GM03348 (cell line): ENCODE measurements around the gene NR4A1.

Experiments used
- DNase-seq: peaks from one replicate; pipeline ENCODE4 v3.0.0; 2012; ENCODE audit warnings: low spot score

Gene NR4A1

DNA sequence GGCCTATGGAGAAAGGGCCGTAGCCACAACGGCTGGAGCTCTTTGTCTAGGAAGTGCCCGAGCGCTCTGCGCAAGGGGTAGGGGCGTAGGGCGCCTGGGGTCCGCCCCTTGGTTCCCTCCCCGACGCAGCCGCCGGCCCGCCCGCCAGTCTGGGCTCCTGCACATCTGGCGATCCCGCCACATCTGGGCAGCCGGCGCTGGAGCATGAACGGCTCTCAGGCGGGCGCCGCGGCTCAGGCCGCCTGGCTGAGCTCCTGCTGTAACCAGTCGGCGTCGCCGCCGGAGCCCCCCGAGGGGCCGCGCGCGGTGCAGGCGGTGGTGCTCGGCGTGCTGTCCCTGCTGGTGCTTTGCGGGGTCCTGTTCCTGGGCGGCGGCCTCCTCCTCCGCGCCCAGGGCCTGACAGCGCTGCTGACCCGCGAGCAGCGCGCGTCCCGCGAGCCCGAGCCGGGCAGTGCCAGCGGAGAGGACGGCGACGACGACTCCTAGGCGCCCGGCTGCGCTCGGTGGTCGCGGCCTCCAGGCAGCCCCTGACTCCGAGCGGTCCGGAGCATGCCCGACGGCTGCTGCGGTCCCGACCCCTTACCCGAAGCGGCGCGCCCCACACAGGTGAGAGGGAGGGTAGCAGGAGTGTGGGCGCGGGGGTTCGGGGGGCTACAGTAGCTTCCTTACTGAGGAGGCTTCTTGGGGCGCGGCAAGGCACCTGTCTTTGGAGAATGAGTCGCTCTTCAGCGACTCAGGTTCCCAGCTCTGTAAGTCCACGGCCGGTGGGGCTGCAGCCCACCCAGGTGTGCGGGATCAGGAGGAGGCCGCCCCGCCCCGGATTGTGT, 28.5 kb downstream of the NR4A1 start, which contains the start of gene SMIM41:
Gene SMIM41 (plus strand): TSS at position 129 of the 827 bp plus-strand sequence. CDS start 76 bp downstream, at position 205.
- DNase-seq = no peak

- DNase-seq = no peak
Measured at GRCh38 chr12:52080403-52081251, 29.4 kb downstream of the NR4A1 start.

GRCh38 chr12:52081263-52081733, 30.1 kb downstream of the NR4A1 start:
- no peak for DNase-seq

- peak; percentile 84 for DNase-seq
Measured at GRCh38 chr12:52082026-52082668, 30.9 kb downstream of the NR4A1 start.

DNA sequence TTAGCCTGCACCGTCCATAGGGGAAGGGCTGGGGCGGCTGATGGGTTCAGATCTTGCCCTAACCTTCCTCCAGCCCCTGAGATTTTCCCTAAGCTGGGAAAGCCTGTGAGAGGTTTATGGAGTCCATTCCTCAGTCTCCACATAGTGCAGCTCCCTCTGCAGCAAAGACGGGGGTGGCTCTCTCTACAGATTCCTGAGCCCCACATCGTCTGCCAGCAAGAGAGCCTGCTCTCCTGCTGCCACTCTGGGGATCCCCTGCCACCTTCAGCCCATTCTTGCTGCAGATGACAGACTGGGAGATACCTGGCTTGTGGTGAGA, 31.4 kb downstream of the NR4A1 start:
- DNase-seq = no peak

DNA sequence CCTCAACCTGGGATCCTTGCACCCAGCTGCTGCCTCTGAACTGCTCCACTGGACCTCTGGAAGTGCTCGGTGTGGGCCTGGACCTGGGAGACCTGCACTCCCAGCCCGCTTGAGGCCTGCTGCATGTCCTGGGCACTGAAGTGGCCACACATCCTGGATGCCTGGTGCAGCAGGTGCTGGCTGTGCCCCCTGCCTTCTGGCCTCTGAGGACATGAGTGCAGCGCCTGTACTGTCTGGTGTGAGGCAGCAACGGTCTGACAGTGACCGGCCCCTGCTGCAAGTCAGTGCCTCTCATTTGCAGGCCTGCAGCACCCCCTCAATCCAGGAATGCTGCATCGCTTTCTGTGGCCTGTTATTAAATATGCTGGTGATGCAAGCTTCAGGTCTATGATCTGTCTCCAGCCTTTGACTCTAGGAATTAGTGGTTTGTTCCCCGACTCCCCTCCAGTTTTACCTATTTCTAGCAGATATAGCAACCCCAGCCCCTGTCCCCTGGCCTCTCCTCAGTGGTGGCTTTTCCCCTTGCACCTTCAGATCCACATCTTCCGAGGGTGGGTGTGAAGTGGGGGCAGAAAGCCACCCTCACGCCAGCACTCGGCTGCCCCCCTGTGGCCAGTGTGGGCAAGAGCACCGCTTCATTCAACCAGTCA, 31.9 kb downstream of the NR4A1 start:
- peak; percentile 90 for DNase-seq

DNA sequence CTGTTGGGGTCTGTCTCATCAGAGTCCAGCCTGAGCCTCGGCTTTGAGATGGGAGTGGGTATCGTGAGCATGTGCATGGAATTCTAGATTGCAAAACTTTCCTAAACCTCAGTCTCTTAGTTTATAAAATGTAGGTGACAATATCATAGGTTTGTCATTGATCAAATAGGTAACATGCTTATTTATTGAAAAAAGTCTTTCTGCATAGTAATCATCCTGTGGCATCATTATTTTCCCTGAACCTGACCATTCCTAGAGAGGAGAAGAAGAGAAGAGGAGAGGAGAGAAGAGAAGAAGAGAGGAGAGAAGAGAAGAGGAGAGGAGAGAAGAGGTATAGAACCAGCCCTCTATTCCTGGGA, 32.4 kb downstream of the NR4A1 start:
- DNase-seq = no peak

GRCh38 chr12:52084491-52085231, 33.4 kb downstream of the NR4A1 start:
- DNase-seq = no peak

GRCh38 chr12:52085682-52086180, 34.5 kb downstream of the NR4A1 start:
- DNase-seq = no peak

- DNase-seq = peak; percentile 55
Measured at GRCh38 chr12:52086366-52086765, 35.1 kb downstream of the NR4A1 start.

DNA sequence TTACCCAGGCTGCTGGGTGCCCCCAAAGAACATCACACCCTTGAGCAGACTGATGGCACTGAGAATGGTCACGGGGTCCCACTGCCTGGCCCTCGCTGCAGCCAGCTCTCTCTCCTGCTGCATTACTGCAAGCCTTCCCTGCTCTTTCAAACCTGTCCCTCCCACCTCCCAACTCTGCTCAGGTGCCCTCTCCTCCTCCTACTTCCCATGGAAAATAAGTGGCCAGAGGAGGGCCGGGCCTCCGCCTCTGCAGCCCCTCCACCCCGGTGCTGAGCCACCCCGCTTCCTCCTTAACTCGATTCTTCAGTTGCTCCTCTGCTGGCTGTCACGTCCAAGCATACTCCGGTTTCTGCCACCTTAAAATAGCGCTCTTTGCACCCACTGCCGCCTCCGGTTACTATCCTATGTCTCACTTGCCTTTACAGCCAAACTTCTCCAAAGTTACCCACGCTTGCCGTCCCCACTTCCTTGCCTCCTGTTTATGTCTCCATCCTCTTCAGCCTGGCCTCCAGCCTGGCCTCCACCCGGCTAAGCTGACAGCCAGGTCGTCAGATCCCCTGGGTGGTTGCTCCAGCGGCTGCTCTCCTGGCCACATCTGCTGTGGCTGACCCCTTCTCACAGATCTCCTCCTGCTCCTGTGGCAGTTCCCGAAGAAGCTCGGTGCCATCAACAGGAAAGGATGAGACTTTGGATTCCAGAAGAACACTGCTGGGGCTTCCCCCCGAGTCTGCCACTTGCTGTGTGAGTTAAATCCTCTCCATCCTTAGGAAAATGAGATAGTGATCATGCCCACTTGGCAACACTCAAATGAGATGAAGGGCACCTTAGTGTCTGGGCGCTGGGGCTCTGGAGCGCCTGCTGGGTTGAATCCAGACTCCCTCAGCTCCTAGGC, 35.9 kb downstream of the NR4A1 start:
- peak; percentile 2 for DNase-seq

DNA sequence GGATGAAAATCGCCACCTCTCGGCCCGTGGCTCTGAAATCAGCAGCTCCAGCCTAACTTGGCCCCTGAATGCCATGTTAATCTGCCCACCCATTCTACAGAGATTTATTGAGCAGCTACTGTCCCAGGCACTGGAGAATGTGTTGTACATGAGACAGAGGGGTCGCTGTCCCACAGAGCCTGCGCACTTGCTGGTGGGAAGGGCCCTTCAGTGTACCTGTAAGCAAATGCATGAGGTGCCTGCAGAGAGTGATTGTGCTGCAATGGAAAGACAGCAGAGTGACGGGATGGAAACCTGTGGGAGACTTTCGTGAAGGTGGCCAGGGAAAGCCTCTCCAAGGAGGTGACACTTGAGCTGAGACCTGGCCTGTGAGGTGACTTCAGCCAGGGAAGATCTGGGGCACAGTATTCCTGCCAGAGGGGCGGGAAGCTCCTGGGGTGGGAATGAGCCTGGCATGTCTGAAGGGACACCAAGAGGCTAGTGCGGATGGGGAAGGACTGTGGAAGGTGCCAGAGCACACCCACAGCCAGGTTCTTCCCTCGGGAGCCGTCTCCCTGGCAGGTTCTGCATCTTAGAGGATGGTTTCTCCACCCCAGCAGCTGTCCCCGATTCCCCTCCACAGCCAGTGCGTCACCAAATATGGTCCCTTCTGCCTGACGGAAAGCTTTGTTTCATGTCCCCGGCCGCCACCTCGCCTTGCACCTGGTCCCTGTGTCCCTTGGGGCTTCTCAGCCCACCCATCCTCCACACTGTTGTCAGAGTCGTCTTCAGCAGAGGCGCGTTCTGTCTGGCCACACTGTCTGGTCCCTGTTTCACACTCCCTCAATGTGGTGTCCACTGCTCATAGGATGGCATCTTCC, 36.9 kb downstream of the NR4A1 start:
- peak; percentile 3 for DNase-seq

DNA sequence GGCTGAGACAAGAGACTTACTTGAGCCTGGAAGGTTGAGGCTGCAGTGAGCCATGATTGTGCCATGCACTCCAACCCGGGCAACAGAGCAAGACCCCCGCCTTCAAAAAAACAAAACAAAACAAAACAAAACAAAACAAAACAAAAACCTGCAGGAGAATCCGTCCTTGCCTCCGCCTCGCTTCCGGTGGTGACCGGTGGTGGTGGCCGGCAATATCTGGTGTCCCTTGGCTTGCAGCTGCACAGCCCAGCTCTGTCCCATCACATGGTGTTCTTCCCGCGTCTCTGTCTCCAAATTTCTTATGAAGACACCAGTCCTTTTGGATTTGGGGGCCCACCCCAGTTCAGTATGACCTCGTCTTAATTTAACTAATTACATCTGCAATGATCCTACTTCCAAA, 38.2 kb downstream of the NR4A1 start:
- no peak for DNase-seq

GRCh38 chr12:52090291-52090690, 39.0 kb downstream of the NR4A1 start:
- DNase-seq = peak; percentile 1

- DNase-seq = no peak
Measured at GRCh38 chr12:52091061-52091460, 39.8 kb downstream of the NR4A1 start.

DNA sequence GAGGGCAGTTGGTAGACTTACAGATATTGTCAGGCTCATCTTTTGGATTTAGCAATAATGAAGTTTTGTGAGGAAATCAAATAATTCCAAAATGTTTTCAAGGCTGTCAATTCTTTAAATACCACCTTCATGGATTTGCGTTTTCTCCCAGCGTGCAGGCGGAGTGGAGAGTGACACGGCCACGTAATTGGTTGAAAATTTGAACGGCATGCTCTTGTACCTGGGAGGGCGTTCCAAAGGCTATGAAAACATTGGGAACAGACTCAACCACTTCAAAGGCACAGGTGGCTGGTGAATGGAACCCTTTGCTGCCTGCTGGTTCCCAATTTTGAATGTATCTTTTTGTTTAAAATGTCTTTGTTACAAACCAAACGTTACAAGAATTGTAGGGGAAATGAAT, 40.6 kb downstream of the NR4A1 start:
- DNase-seq = no peak

DNA sequence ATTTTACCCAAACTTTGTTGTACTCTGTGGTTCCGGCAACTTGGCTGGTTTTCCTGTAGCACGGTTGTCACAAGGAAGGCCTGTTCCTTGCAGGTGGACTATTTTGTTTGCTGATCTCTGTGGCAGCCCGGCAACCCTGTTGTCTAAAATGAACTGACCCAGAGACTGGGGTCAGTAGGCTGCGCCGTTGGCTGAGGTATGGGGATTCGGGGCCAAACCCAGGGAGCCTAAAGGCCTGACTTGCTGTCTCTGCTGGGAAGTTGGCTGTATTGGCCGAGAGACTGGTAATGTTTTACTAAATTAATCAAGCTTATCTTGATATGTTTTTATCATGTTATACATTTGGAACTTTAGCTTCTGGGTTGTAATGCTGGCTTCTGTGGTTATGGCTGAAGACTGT, 42.1 kb downstream of the NR4A1 start:
- DNase-seq = no peak

GRCh38 chr12:52096332-52097044, 45.2 kb downstream of the NR4A1 start:
- DNase-seq = no peak
